D721Med (cell line): Measurements from ENCODE around the gene TPX2.

Source experiments
- DNase-seq: peaks from one replicate; pipeline ENCODE4 v3.0.0; 2011; ENCODE audit warnings: low spot score; ENCODE audit not compliant: insufficient read length
- FAIRE-seq: peaks from 2 replicates; lab custom pipeline; 2011; peaks lifted over from hg19 to GRCh38; lab: Jason Lieb, UNC
- CTCF ChIP-seq: IDR thresholded peaks from 2 replicates; pipeline ENCODE4 v1.5.1; 2012; ENCODE audit warnings: mild to moderate bottlenecking, control low read depth; ENCODE audit not compliant: insufficient read depth; ENCODE audit errors: missing control alignments

Gene TPX2

GRCh38 chr20:31701591-31701990 is 37.5 kb upstream of the TPX2 start:
- no peak for FAIRE-seq
- DNase-seq: no peak
- no peak for TF ChIP-seq CTCF

GRCh38 chr20:31704225-31705119 is 34.6 kb upstream of the TPX2 start:
- no peak for FAIRE-seq
- TF ChIP-seq CTCF: no peak
- no peak for DNase-seq

- no peak for DNase-seq
- TF ChIP-seq CTCF: no peak
- FAIRE-seq: no peak
Observed at GRCh38 chr20:31705191-31705590, 33.9 kb upstream of the TPX2 start.

GRCh38 chr20:31705598-31706597 is 33.2 kb upstream of the TPX2 start:
- DNase-seq (no peak), FAIRE-seq (no peak)
- no peak for TF ChIP-seq CTCF

- DNase-seq (no peak), FAIRE-seq (no peak)
- TF ChIP-seq CTCF: no peak
Observed at GRCh38 chr20:31706607-31707257, 32.4 kb upstream of the TPX2 start.

- DNase-seq (no peak), FAIRE-seq (no peak)
- TF ChIP-seq CTCF: no peak
Observed at GRCh38 chr20:31707258-31707615, 31.9 kb upstream of the TPX2 start.
